HepG2 (cell line): ENCODE measurements around the gene PRR36. TPM values are rescaled to one million over a fixed set of nuclear protein-coding genes. Genes with fewer than 3 reads are reported as not detected.
A peak's percentile ranks its signal among the peaks of the same experiment; 100 is the strongest.

Source experiments
- FIP1L1 ChIP-seq: fragments of 200-400 bp; formaldehyde crosslinking; IDR thresholded peaks from 2 replicates; pipeline ENCODE4 v1.6.1; 2018; ENCODE audit warnings: low read depth, mild to moderate bottlenecking, low read length, moderate library complexity, borderline replicate concordance; ENCODE audit not compliant: insufficient read depth
- FLYWCH1 ChIP-seq: sonication (generic); formaldehyde crosslinking; IDR thresholded peaks from 2 replicates; pipeline ENCODE4 v1.8.1; 2023; ENCODE audit warnings: mild to moderate bottlenecking, missing genetic modification reagents
- GLI4 ChIP-seq: sonication (generic); formaldehyde crosslinking; IDR thresholded peaks from 2 replicates; pipeline ENCODE4 v1.5.1; 2020; ENCODE audit warnings: missing genetic modification reagents, mild to moderate bottlenecking, moderate library complexity, borderline replicate concordance
- KAT7 ChIP-seq: IDR thresholded peaks from 2 replicates; pipeline ENCODE4 v1.6.1; 2018; ENCODE audit warnings: borderline replicate concordance, missing compliant biosample characterization
- KDM6A ChIP-seq: IDR thresholded peaks from 2 replicates; pipeline ENCODE4 v1.6.1; 2016; ENCODE audit warnings: low read depth
- LRRFIP1 ChIP-seq: sonication (generic); formaldehyde crosslinking; conservative IDR thresholded peaks from 2 replicates; pipeline ENCODE4 v1.4.0; 2020; ENCODE audit warnings: missing genetic modification reagents
- MYC ChIP-seq: sonication (generic); formaldehyde crosslinking; IDR thresholded peaks from 2 replicates; pipeline ENCODE4 v1.9.0; 2021; ENCODE audit warnings: missing genetic modification reagents, borderline replicate concordance
- PAF1 ChIP-seq: IDR thresholded peaks from 2 replicates; pipeline ENCODE4 v1.6.1; 2016; ENCODE audit warnings: missing genetic modification reagents, missing compliant biosample characterization
- PAX8 ChIP-seq: sonication (generic); formaldehyde crosslinking; IDR thresholded peaks from 2 replicates; pipeline ENCODE4 v1.8.0; 2022; ENCODE audit warnings: mild to moderate bottlenecking, missing genetic modification reagents, borderline replicate concordance
- PITX1 ChIP-seq: sonication (generic); formaldehyde crosslinking; IDR thresholded peaks from 2 replicates; pipeline ENCODE4 v1.5.1; 2020; ENCODE audit warnings: mild to moderate bottlenecking, missing genetic modification reagents
- RORA ChIP-seq: sonication (generic); formaldehyde crosslinking; IDR thresholded peaks from 2 replicates; pipeline ENCODE4 v1.5.0; 2020; ENCODE audit warnings: mild to moderate bottlenecking, missing genetic modification reagents, moderate library complexity
- SNAPC2 ChIP-seq: sonication (generic); formaldehyde crosslinking; IDR thresholded peaks from 2 replicates; pipeline ENCODE4 v1.8.1; 2022; ENCODE audit warnings: mild to moderate bottlenecking, missing genetic modification reagents
- SRSF4 ChIP-seq: fragments of 200-400 bp; formaldehyde crosslinking; IDR thresholded peaks from one replicate; pipeline ENCODE4 v1.6.1; 2018; ENCODE audit warnings: mild to moderate bottlenecking, low read depth, low read length, moderate library complexity; ENCODE audit not compliant: poor library complexity, severe bottlenecking
- TAF15 ChIP-seq: fragments of 200-400 bp; formaldehyde crosslinking; IDR thresholded peaks from one replicate; pipeline ENCODE4 v1.6.1; 2018; ENCODE audit warnings: mild to moderate bottlenecking, low read depth, low read length; ENCODE audit not compliant: poor library complexity, severe bottlenecking
- TFDP2 ChIP-seq: sonication (generic); formaldehyde crosslinking; IDR thresholded peaks from 2 replicates; pipeline ENCODE4 v1.4.0; 2020; ENCODE audit warnings: missing genetic modification reagents
- ZBTB2 ChIP-seq: sonication (generic); formaldehyde crosslinking; IDR thresholded peaks from 2 replicates; pipeline ENCODE4 v1.8.0; 2022; ENCODE audit warnings: low read depth, missing genetic modification reagents
- ZFP36L2 ChIP-seq: sonication (generic); formaldehyde crosslinking; IDR thresholded peaks from 2 replicates; pipeline ENCODE4 v1.4.0; 2020; ENCODE audit warnings: missing genetic modification reagents
- ZNF225 ChIP-seq: sonication (generic); formaldehyde crosslinking; IDR thresholded peaks from 2 replicates; pipeline ENCODE4 v1.4.0; 2020; ENCODE audit warnings: mild to moderate bottlenecking, missing genetic modification reagents
- ZNF263 ChIP-seq: sonication (generic); formaldehyde crosslinking; IDR thresholded peaks from 2 replicates; pipeline ENCODE4 v1.4.0; 2020; ENCODE audit warnings: missing genetic modification reagents
- ZNF432 ChIP-seq: sonication (generic); formaldehyde crosslinking; IDR thresholded peaks from 2 replicates; pipeline ENCODE4 v1.5.0; 2020; ENCODE audit warnings: missing genetic modification reagents, mild to moderate bottlenecking, borderline replicate concordance
- ZNF570 ChIP-seq: sonication (generic); formaldehyde crosslinking; IDR thresholded peaks from 2 replicates; pipeline ENCODE4 v1.4.0; 2020; ENCODE audit warnings: mild to moderate bottlenecking, missing genetic modification reagents, borderline replicate concordance
- ZUFSP ChIP-seq: sonication (generic); formaldehyde crosslinking; IDR thresholded peaks from 2 replicates; pipeline ENCODE4 v1.9.0; 2021; ENCODE audit warnings: missing genetic modification reagents, mild to moderate bottlenecking, borderline replicate concordance
- polyA plus RNA-seq, 8 experiments: library from polyadenylated mRNA; depleted of rRNA in 3 of 8; stranded (reverse) in 7 of 8; unstranded in 1 of 8; fragments of >200 nt; fragmentation: Illumina TruSeq in 4 of 8; extraction: Trizol in 4 of 8; gene quantifications; 2 replicates each; pipeline versions ENCODE4 v1.2.1 to v1.2.3, GENCODE V29; 2011 to 2016; ENCODE audit warnings: low read depth in 4 of 8, missing spikeins in 1 of 8, mixed read lengths in 1 of 8; ENCODE audit not compliant: insufficient read depth in 1 of 8
- total RNA-seq, 5 experiments: library from RNA; depleted of rRNA; stranded (reverse); fragments of >200 nt; fragmentation: Illumina TruSeq; extraction: Trizol; gene quantifications; 2 replicates each; pipeline ENCODE4 v1.2.3, GENCODE V29; 2016; ENCODE audit warnings: low read depth in 1 of 5

The PRR36 gene
- total and polyA plus RNA-seq, 2 of the 13 experiments (the other 11 are each of a cell fraction or from before 2014, with no cell fraction given): 0.07 to 0.17 TPM

GRCh38 chr19:7916103-7916954 is 42.1 kb upstream of the PRR36 start (continued):
- TF ChIP-seq ZBTB2 (CRISPR knock-in tag): peak; percentile 76
- TF ChIP-seq RORA (CRISPR knock-in tag): no peak
- no peak for TF ChIP-seq ZUFSP
- TF ChIP-seq PAF1: no peak
- no peak for TF ChIP-seq PITX1 (CRISPR knock-in tag)
- no peak for TF ChIP-seq ZFP36L2 (CRISPR knock-in tag)
- peak; percentile 48 for TF ChIP-seq MYC
- no peak for TF ChIP-seq SNAPC2 (CRISPR knock-in tag)
- TF ChIP-seq ZNF432: no peak
- no peak; the same call in 1 of the 2 replicates for TF ChIP-seq ZNF225 (CRISPR knock-in tag)
- no peak for TF ChIP-seq FIP1L1
- TF ChIP-seq PAX8: 0 out of 2 replicates have a peak, but pooled peaks have one; percentile 52
- TF ChIP-seq LRRFIP1: no peak
- no peak for TF ChIP-seq GLI4 (CRISPR knock-in tag)
- no peak for TF ChIP-seq KAT7 (CRISPR knock-in tag)
- no peak for TF ChIP-seq TAF15
- TF ChIP-seq TFDP2: peak; percentile 66
- 0 out of 2 replicates have a peak, but pooled peaks have one; percentile 45 for TF ChIP-seq ZNF570 (CRISPR knock-in tag)
- no peak for TF ChIP-seq SRSF4
- 0 out of 2 replicates have a peak, but pooled peaks have one; percentile 54 for TF ChIP-seq FLYWCH1 (CRISPR knock-in tag)
- TF ChIP-seq KDM6A (CRISPR knock-in tag): no peak
- no peak for TF ChIP-seq ZNF263 (CRISPR knock-in tag)
